Measurements from ENCODE around the gene ING3.

ING3 gene

DNA sequence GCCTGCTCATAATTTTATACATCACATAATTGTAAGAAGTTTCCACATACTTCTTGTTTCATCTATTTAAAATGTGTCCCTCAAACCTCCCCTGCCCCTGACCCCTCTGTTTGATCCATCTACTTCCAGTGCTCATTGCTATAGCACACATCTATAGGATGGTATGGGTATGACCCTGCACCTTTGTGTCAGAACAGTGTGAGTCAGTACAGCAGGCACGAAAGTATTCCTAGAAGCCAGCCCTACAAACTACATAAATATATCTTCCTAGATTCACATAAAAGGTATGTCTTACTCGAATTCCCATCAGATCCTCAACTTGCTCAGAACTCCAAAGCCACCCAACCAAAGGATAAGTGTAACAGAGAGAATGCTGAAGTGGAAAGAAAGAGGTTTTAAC lies 25.7 kb upstream of the ING3 start:
- DNase-seq (ENCODE audit: low read depth in 1 of 2, low spot score in 1 of 2), result no peak
- no peak for TF ChIP-seq POLR2AphosphoS5 (IDR thresholded peaks at IDR 0.05; ENCODE audit: low read depth)
- TF ChIP-seq SPI1 (IDR thresholded peaks at IDR 0.05; ENCODE audit: borderline replicate concordance, low read depth), result no peak
- TF ChIP-seq GABPA (IDR thresholded peaks at IDR 0.05; ENCODE audit: low read depth), result no peak
- TF ChIP-seq, protein P1, sequence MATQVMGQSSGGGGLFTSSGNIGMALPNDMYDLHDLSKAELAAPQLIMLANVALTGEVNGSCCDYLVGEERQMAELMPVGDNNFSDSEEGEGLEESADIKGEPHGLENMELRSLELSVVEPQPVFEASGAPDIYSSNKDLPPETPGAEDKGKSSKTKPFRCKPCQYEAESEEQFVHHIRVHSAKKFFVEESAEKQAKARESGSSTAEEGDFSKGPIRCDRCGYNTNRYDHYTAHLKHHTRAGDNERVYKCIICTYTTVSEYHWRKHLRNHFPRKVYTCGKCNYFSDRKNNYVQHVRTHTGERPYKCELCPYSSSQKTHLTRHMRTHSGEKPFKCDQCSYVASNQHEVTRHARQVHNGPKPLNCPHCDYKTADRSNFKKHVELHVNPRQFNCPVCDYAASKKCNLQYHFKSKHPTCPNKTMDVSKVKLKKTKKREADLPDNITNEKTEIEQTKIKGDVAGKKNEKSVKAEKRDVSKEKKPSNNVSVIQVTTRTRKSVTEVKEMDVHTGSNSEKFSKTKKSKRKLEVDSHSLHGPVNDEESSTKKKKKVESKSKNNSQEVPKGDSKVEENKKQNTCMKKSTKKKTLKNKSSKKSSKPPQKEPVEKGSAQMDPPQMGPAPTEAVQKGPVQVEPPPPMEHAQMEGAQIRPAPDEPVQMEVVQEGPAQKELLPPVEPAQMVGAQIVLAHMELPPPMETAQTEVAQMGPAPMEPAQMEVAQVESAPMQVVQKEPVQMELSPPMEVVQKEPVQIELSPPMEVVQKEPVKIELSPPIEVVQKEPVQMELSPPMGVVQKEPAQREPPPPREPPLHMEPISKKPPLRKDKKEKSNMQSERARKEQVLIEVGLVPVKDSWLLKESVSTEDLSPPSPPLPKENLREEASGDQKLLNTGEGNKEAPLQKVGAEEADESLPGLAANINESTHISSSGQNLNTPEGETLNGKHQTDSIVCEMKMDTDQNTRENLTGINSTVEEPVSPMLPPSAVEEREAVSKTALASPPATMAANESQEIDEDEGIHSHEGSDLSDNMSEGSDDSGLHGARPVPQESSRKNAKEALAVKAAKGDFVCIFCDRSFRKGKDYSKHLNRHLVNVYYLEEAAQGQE (IDR thresholded peaks at IDR 0.05; ENCODE audit: insufficient replicate concordance, low read depth), result no peak
- TF ChIP-seq, protein P2, sequence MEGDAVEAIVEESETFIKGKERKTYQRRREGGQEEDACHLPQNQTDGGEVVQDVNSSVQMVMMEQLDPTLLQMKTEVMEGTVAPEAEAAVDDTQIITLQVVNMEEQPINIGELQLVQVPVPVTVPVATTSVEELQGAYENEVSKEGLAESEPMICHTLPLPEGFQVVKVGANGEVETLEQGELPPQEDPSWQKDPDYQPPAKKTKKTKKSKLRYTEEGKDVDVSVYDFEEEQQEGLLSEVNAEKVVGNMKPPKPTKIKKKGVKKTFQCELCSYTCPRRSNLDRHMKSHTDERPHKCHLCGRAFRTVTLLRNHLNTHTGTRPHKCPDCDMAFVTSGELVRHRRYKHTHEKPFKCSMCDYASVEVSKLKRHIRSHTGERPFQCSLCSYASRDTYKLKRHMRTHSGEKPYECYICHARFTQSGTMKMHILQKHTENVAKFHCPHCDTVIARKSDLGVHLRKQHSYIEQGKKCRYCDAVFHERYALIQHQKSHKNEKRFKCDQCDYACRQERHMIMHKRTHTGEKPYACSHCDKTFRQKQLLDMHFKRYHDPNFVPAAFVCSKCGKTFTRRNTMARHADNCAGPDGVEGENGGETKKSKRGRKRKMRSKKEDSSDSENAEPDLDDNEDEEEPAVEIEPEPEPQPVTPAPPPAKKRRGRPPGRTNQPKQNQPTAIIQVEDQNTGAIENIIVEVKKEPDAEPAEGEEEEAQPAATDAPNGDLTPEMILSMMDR (IDR thresholded peaks at IDR 0.05; ENCODE audit: insufficient read depth, low read length), result no peak
- Histone ChIP-seq H3K27ac (replicated peaks) (no peak overlapping the region), H3K4me3 (replicated peaks; ENCODE audit: insufficient read depth, low read length) (no peak overlapping the region), H3K27me3 (ENCODE audit: insufficient read depth, poor library complexity, severe bottlenecking) (peaks cover 2% of the 10 kb centered on the region)

DNA sequence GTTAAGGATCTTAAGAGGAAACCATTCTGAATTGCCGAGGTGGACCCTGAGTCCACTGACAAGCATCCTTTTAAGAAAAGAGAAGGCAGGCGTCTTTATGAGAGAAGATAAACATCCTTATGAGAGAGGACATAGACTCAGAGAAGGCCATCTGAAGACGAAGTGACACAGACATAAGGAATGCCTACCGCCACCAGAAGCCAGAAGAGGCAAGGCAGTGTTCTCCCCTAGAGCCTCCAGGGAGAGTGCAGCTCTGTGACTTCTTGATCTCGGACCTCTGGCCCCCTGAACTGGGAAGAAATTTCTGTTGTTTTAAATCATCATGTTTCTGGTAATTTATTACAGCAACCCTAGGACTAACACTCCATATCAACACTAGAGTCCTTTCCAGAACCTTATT lies 25.2 kb upstream of the ING3 start:
- Histone ChIP-seq H3K4me3 (replicated peaks; ENCODE audit: insufficient read depth, low read length) (no peak overlapping the region), H3K27me3 (ENCODE audit: insufficient read depth, poor library complexity, severe bottlenecking) (peaks cover 2% of the 10 kb centered on the region), H3K27ac (replicated peaks) (no peak overlapping the region)
- DNase-seq (ENCODE audit: low read depth in 1 of 2, low spot score in 1 of 2), result no peak
- TF ChIP-seq POLR2AphosphoS5 (IDR thresholded peaks at IDR 0.05; ENCODE audit: low read depth), result no peak
- TF ChIP-seq SPI1 (IDR thresholded peaks at IDR 0.05; ENCODE audit: borderline replicate concordance, low read depth), result no peak
- TF ChIP-seq, protein P1 (IDR thresholded peaks at IDR 0.05; ENCODE audit: insufficient replicate concordance, low read depth), result no peak

DNA sequence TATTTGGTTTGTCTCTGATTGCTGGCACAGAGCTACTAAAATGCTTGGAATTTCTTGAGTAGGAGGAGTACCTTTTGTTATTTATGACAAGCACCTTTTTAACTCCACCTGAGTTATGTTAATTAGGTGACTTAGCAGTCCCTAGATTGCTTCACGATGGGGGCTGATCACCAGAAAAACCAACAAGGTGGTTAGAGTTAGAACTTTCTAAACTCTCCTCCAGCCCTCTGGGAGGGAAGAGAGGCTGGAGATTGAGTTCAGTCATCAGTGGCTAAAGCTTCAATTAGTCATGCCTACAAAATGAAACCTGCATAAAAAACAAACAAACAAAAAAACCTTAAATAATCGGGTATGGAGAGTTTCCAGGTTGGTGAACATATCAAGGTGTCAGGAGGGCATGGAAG lies 23.6 kb upstream of the ING3 start:
- Histone ChIP-seq H3K4me3 (replicated peaks; ENCODE audit: insufficient read depth, low read length) (no peak overlapping the region), H3K27ac (replicated peaks) (no peak overlapping the region), H3K27me3 (ENCODE audit: insufficient read depth, poor library complexity, severe bottlenecking) (peaks cover 2% of the 10 kb centered on the region)
- no peak for TF ChIP-seq POLR2AphosphoS5 (IDR thresholded peaks at IDR 0.05; ENCODE audit: low read depth)
- no peak for TF ChIP-seq GABPA (IDR thresholded peaks at IDR 0.05; ENCODE audit: low read depth)
- TF ChIP-seq, protein P2 (IDR thresholded peaks at IDR 0.05; ENCODE audit: insufficient read depth, low read length), result no peak
- no peak for TF ChIP-seq SPI1 (IDR thresholded peaks at IDR 0.05; ENCODE audit: borderline replicate concordance, low read depth)
- TF ChIP-seq, protein P1 (IDR thresholded peaks at IDR 0.05; ENCODE audit: insufficient replicate concordance, low read depth), result no peak
- no peak for DNase-seq (ENCODE audit: low read depth in 1 of 2, low spot score in 1 of 2)
